Measurements from ENCODE around the gene ZNF750.

Gene ZNF750

GRCh38 chr17:82788206-82789001 is 51.4 kb downstream of the ZNF750 start:
- no peak for ATAC-seq
- TF ChIP-seq ZFP30 (CRISPR knock-in tag; IDR thresholded peaks at IDR 0.05): no peak
- TF ChIP-seq GLIS3 (CRISPR knock-in tag; IDR thresholded peaks at IDR 0.05): no peak
- no peak for TF ChIP-seq ZNF565 (CRISPR knock-in tag; conservative IDR thresholded peaks at IDR 0.05; ENCODE audit: low read depth)
- TF ChIP-seq ARNTL (CRISPR knock-in tag; IDR thresholded peaks at IDR 0.05; ENCODE audit: borderline replicate concordance, low read depth): no peak
- no peak for TF ChIP-seq TOX (CRISPR knock-in tag; IDR thresholded peaks at IDR 0.05; ENCODE audit: borderline replicate concordance)
- TF ChIP-seq CSDC2 (CRISPR knock-in tag; IDR thresholded peaks at IDR 0.05): no peak
- TF ChIP-seq TSHZ2 (CRISPR knock-in tag; IDR thresholded peaks at IDR 0.05): no peak
- no peak for TF ChIP-seq PATZ1 (CRISPR knock-in tag; IDR thresholded peaks at IDR 0.05; ENCODE audit: borderline replicate concordance)
- TF ChIP-seq OSR1 (CRISPR knock-in tag; IDR thresholded peaks at IDR 0.05): no peak
- no peak for TF ChIP-seq ZNF8 (CRISPR knock-in tag; IDR thresholded peaks at IDR 0.05)
- TF ChIP-seq BACH2 (CRISPR knock-in tag; IDR thresholded peaks at IDR 0.05; ENCODE audit: borderline replicate concordance): no peak
- TF ChIP-seq PPARA (CRISPR knock-in tag; IDR thresholded peaks at IDR 0.05; ENCODE audit: borderline replicate concordance): no peak
- no peak for TF ChIP-seq ESRRG (CRISPR knock-in tag; IDR thresholded peaks at IDR 0.05)
- no peak for TF ChIP-seq ZNF70 (CRISPR knock-in tag; IDR thresholded peaks at IDR 0.05)
- TF ChIP-seq TCF4 (CRISPR knock-in tag; IDR thresholded peaks at IDR 0.05; ENCODE audit: borderline replicate concordance): no peak
- no peak for TF ChIP-seq CSRNP3 (CRISPR knock-in tag; IDR thresholded peaks at IDR 0.05)
- no peak for TF ChIP-seq ZFP3 (CRISPR knock-in tag; IDR thresholded peaks at IDR 0.05)

GRCh38 chr17:82787081-82787848 is 52.6 kb downstream of the ZNF750 start:
- TF ChIP-seq CSRNP3 (CRISPR knock-in tag; IDR thresholded peaks at IDR 0.05) (no peak), TCF4 (CRISPR knock-in tag; IDR thresholded peaks at IDR 0.05; ENCODE audit: borderline replicate concordance) (no peak), CSDC2 (CRISPR knock-in tag; IDR thresholded peaks at IDR 0.05) (no peak), SNAI2 (CRISPR knock-in tag; IDR thresholded peaks at IDR 0.05) (no peak), RARB (CRISPR knock-in tag; IDR thresholded peaks at IDR 0.05) (no peak), TOX (CRISPR knock-in tag; IDR thresholded peaks at IDR 0.05; ENCODE audit: borderline replicate concordance) (no peak), ISL1 (CRISPR knock-in tag; IDR thresholded peaks at IDR 0.05) (no peak)
- no peak for ATAC-seq

GRCh38 chr17:82786427-82786826 is 53.4 kb downstream of the ZNF750 start:
- no peak for ATAC-seq
- no peak for TF ChIP-seq PATZ1 (CRISPR knock-in tag; IDR thresholded peaks at IDR 0.05; ENCODE audit: borderline replicate concordance)
- no peak for TF ChIP-seq ZNF565 (CRISPR knock-in tag; conservative IDR thresholded peaks at IDR 0.05; ENCODE audit: low read depth)
- TF ChIP-seq GLIS3 (CRISPR knock-in tag; IDR thresholded peaks at IDR 0.05): no peak
- no peak for TF ChIP-seq BACH2 (CRISPR knock-in tag; IDR thresholded peaks at IDR 0.05; ENCODE audit: borderline replicate concordance)
- TF ChIP-seq ISL1 (CRISPR knock-in tag; IDR thresholded peaks at IDR 0.05): no peak
- TF ChIP-seq TCF4 (CRISPR knock-in tag; IDR thresholded peaks at IDR 0.05; ENCODE audit: borderline replicate concordance): no peak
- TF ChIP-seq ZFP30 (CRISPR knock-in tag; IDR thresholded peaks at IDR 0.05): no peak
- no peak for TF ChIP-seq ZC3H10 (CRISPR knock-in tag; IDR thresholded peaks at IDR 0.05)
- TF ChIP-seq ARNTL (CRISPR knock-in tag; IDR thresholded peaks at IDR 0.05; ENCODE audit: borderline replicate concordance, low read depth): no peak
- no peak for TF ChIP-seq POU6F1 (CRISPR knock-in tag; IDR thresholded peaks at IDR 0.05; ENCODE audit: borderline replicate concordance, low read depth)
